ENCODE results near the gene YTHDF1. TPM values are rescaled to one million over a fixed set of nuclear protein-coding genes. Genes with fewer than 3 reads are reported as not detected.
"Not testable (repeated sequence)": the region's sequence is repeated elsewhere in the genome, so short reads cannot be mapped to it uniquely, and the experiment has no call there.

The YTHDF1 gene
- total RNA-seq, 1 donor from 2014 or later, result 13.0 TPM

- no peak for DNase-seq (ENCODE audit: low spot score)
Measured at GRCh38 chr20:63173552-63174191, 42.3 kb downstream of the YTHDF1 start.

- DNase-seq (ENCODE audit: low spot score), result no peak
Measured at GRCh38 chr20:63172726-63173125, 43.2 kb downstream of the YTHDF1 start.

GRCh38 chr20:63171991-63172390, 43.9 kb downstream of the YTHDF1 start:
- DNase-seq (ENCODE audit: low spot score), result no peak

GRCh38 chr20:63169681-63170080, 46.2 kb downstream of the YTHDF1 start:
- no peak for DNase-seq (ENCODE audit: low spot score)

GRCh38 chr20:63168861-63169260, 47.1 kb downstream of the YTHDF1 start:
- DNase-seq (ENCODE audit: low spot score), result no peak

GRCh38 chr20:63167918-63168520, 47.9 kb downstream of the YTHDF1 start:
- no peak for DNase-seq (ENCODE audit: low spot score)

- DNase-seq (ENCODE audit: low spot score), result no peak
Measured at GRCh38 chr20:63167026-63167917, 48.7 kb downstream of the YTHDF1 start.

- DNase-seq (ENCODE audit: low spot score), result no peak
Measured at GRCh38 chr20:63166193-63167020, 49.5 kb downstream of the YTHDF1 start.

- DNase-seq (ENCODE audit: low spot score), result no peak
Measured at GRCh38 chr20:63165356-63166192, 50.4 kb downstream of the YTHDF1 start.

GRCh38 chr20:63164484-63165355, 51.2 kb downstream of the YTHDF1 start:
- DNase-seq (ENCODE audit: low spot score), result no peak

- no peak for DNase-seq (ENCODE audit: low spot score)
Measured at GRCh38 chr20:63163596-63164483, 52.1 kb downstream of the YTHDF1 start.

GRCh38 chr20:63163171-63163570, 52.8 kb downstream of the YTHDF1 start:
- DNase-seq (ENCODE audit: low spot score), result no peak

- no peak for DNase-seq (ENCODE audit: low spot score)
Measured at GRCh38 chr20:63162206-63162795, 53.6 kb downstream of the YTHDF1 start.

- DNase-seq (ENCODE audit: low spot score), result no peak
Measured at GRCh38 chr20:63161176-63161651, 54.7 kb downstream of the YTHDF1 start.

- no peak for DNase-seq (ENCODE audit: low spot score)
Measured at GRCh38 chr20:63160641-63161175, 55.2 kb downstream of the YTHDF1 start.

- DNase-seq (ENCODE audit: low spot score), result no peak
Measured at GRCh38 chr20:63159826-63160640, 55.9 kb downstream of the YTHDF1 start.

- not testable (repeated sequence) for DNase-seq (ENCODE audit: low spot score)
Measured at GRCh38 chr20:63159251-63159650, 56.7 kb downstream of the YTHDF1 start.
